HG03575 (cell line): ENCODE measurements around the gene PTPN4.

Source experiments
- ATAC-seq: cut with Tn5 transposase; IDR thresholded peaks from one replicate; pipeline ENCODE4 v1.9.1; 2021; ENCODE audit not compliant: unreplicated experiment, insufficient number of reproducible peaks, low FRiP score; ENCODE audit errors: extremely low read depth

PTPN4 gene

GRCh38 chr2:119730671-119731177, 29.0 kb upstream of the PTPN4 start:
- no peak for ATAC-seq

- no peak for ATAC-seq
Observed at GRCh38 chr2:119731983-119732382, 27.7 kb upstream of the PTPN4 start.

GRCh38 chr2:119732601-119733164, 27.0 kb upstream of the PTPN4 start:
- no peak for ATAC-seq

- no peak for ATAC-seq
Observed at GRCh38 chr2:119734047-119734446, 25.7 kb upstream of the PTPN4 start.

- ATAC-seq = no peak
Observed at GRCh38 chr2:119735565-119735964, 24.2 kb upstream of the PTPN4 start.

GRCh38 chr2:119736021-119736420, 23.7 kb upstream of the PTPN4 start:
- ATAC-seq = no peak

- ATAC-seq = no peak
Observed at GRCh38 chr2:119739580-119740255, 20.0 kb upstream of the PTPN4 start.

- no peak for ATAC-seq
Observed at GRCh38 chr2:119741001-119741400, 18.7 kb upstream of the PTPN4 start.

- no peak for ATAC-seq
Observed at GRCh38 chr2:119741868-119742267, 17.9 kb upstream of the PTPN4 start.

- ATAC-seq = no peak
Observed at GRCh38 chr2:119744335-119744939, 15.3 kb upstream of the PTPN4 start.

- no peak for ATAC-seq
Observed at GRCh38 chr2:119745566-119745965, 14.2 kb upstream of the PTPN4 start.

GRCh38 chr2:119746836-119747686, 12.7 kb upstream of the PTPN4 start:
- no peak for ATAC-seq

- no peak for ATAC-seq
Observed at GRCh38 chr2:119748135-119748534, 11.6 kb upstream of the PTPN4 start.

- no peak for ATAC-seq
Observed at GRCh38 chr2:119749477-119750012, 10.2 kb upstream of the PTPN4 start.

GRCh38 chr2:119751706-119752105, 8.0 kb upstream of the PTPN4 start:
- ATAC-seq = no peak

GRCh38 chr2:119753041-119753929, 6.4 kb upstream of the PTPN4 start:
- ATAC-seq = no peak

GRCh38 chr2:119753930-119754321, 5.8 kb upstream of the PTPN4 start:
- ATAC-seq = no peak

- ATAC-seq = no peak
Observed at GRCh38 chr2:119755906-119756305, 3.8 kb upstream of the PTPN4 start.
